ENCODE measurements around the gene CA12. TPM values are rescaled to one million over a fixed set of nuclear protein-coding genes. Genes with fewer than 3 reads are reported as not detected.
A peak's percentile ranks its signal among the peaks of the same experiment; 100 is the strongest.

Gene CA12
- total and polyA plus RNA-seq, 9 of the 15 experiments (the other 6 are each of a cell fraction or from before 2014, with no cell fraction given), result 0.01 to 0.78 (median 0.15) TPM; not detected in 1

- TF ChIP-seq ZNF263 (CRISPR knock-in tag; IDR thresholded peaks at IDR 0.05; ENCODE audit: borderline replicate concordance) (0 out of 2 replicates have a peak, but pooled peaks have one; percentile 16), SNAPC5 (CRISPR knock-in tag; IDR thresholded peaks at IDR 0.05) (no peak), KDM1A (IDR thresholded peaks at IDR 0.05) (no peak), DEAF1 (CRISPR knock-in tag; IDR thresholded peaks at IDR 0.05) (no peak), JUND (IDR thresholded peaks at IDR 0.05; ENCODE audit: borderline replicate concordance, low read depth, low read length) (peak; percentile 55; the same call in 1 of the 2 replicates), JUND (tag; IDR thresholded peaks at IDR 0.05; ENCODE audit: borderline replicate concordance, low read depth, low read length) (no peak; the same call in 2 of the 3 replicates), CBFB (CRISPR knock-in tag; IDR thresholded peaks at IDR 0.05) (no peak), TRIM24 (IDR thresholded peaks at IDR 0.05) (no peak), NBN (IDR thresholded peaks at IDR 0.05; ENCODE audit: low read depth) (no peak), MTA1 (IDR thresholded peaks at IDR 0.05; ENCODE audit: borderline replicate concordance) (no peak), CTCFL (IDR thresholded peaks at IDR 0.05; ENCODE audit: borderline replicate concordance, insufficient read depth, low read depth, low read length, poor library complexity, severe bottlenecking) (no peak), ETV1 (tag; conservative IDR thresholded peaks at IDR 0.05; ENCODE audit: low read depth) (no peak), U2AF1 (optimal IDR thresholded peaks at IDR 0.05; ENCODE audit: low read depth, low read length) (no peak), TEAD1 (CRISPR knock-in tag; IDR thresholded peaks at IDR 0.05) (no peak), ZFPM2 (CRISPR knock-in tag; IDR thresholded peaks at IDR 0.05) (no peak), ZNF445 (CRISPR knock-in tag; IDR thresholded peaks at IDR 0.05; ENCODE audit: low read depth) (no peak), MAX (CRISPR knock-in tag; IDR thresholded peaks at IDR 0.05) (peak; percentile 30; the same call in 1 of the 2 replicates), ZNF512 (tag; IDR thresholded peaks at IDR 0.05) (no peak), TFAP4 (CRISPR knock-in tag; IDR thresholded peaks at IDR 0.05; ENCODE audit: borderline replicate concordance) (peak; percentile 52; the same call in 1 of the 2 replicates), CREM (IDR thresholded peaks at IDR 0.05; ENCODE audit: low read depth) (0 out of 2 replicates have a peak, but pooled peaks have one; percentile 45), ZBTB8A (IDR thresholded peaks at IDR 0.05; ENCODE audit: partially characterized antibody) (no peak), RBM22 (IDR thresholded peaks at IDR 0.05; ENCODE audit: low read depth, low read length, poor library complexity, severe bottlenecking) (no peak), PTBP1 (IDR thresholded peaks at IDR 0.05; ENCODE audit: low read depth, low read length) (no peak)
Measured at GRCh38 chr15:63341898-63342297, 39.7 kb downstream of the CA12 start (continued).
